Mesendoderm (in vitro differentiated cells): Measurements from ENCODE around the gene ZP2.

Experiments
- DNase-seq: peaks from one replicate; pipeline ENCODE4 v3.0.0; 2013
- H2AK5ac ChIP-seq: 2 replicates; pipeline ENCODE4 v1.6.1; 2013; ENCODE audit warnings: low read length, inconsistent platforms
- H2BK120ac ChIP-seq: 2 replicates; pipeline ENCODE4 v1.6.1; 2013; ENCODE audit warnings: low read depth, mild to moderate bottlenecking, low read length, moderate library complexity, mixed read lengths
- H2BK15ac ChIP-seq: replicated peaks from 2 replicates; pipeline ENCODE4 v1.6.1; 2013; ENCODE audit warnings: low read depth, mild to moderate bottlenecking, moderate library complexity
- H2BK5ac ChIP-seq: 2 replicates; pipeline ENCODE4 v1.6.1; 2013; ENCODE audit warnings: low read length, inconsistent platforms
- H3K18ac ChIP-seq: 2 replicates; pipeline ENCODE4 v1.6.1; 2013; ENCODE audit warnings: mild to moderate bottlenecking, low read length, mixed read lengths
- H3K23ac ChIP-seq: one replicate; pipeline ENCODE4 v1.6.1; 2013; ENCODE audit warnings: low read length
- H3K27ac ChIP-seq: 2 replicates; pipeline ENCODE4 v1.5.1; 2013; ENCODE audit warnings: low read depth, mild to moderate bottlenecking, inconsistent platforms, low read length, moderate library complexity
- H3K27me3 ChIP-seq: 2 replicates; pipeline ENCODE4 v1.6.1; 2013; ENCODE audit warnings: low read length, control low read depth, mild to moderate bottlenecking, inconsistent platforms; ENCODE audit not compliant: insufficient read depth, poor library complexity
- H3K36me3 ChIP-seq: 2 replicates; pipeline ENCODE4 v1.6.1; 2013; ENCODE audit warnings: low read length, inconsistent platforms; ENCODE audit not compliant: control insufficient read depth, insufficient read depth
- H3K4ac ChIP-seq: one replicate; pipeline ENCODE4 v1.6.1; 2013; ENCODE audit warnings: low read depth, mild to moderate bottlenecking, low read length, moderate library complexity
- H3K4me1 ChIP-seq: 2 replicates; pipeline ENCODE4 v1.6.1; 2013; ENCODE audit warnings: low read depth, low read length, inconsistent platforms; ENCODE audit not compliant: control insufficient read depth
- H3K4me2 ChIP-seq: 2 replicates; pipeline ENCODE4 v1.6.1; 2013; ENCODE audit warnings: low read length
- H3K4me3 ChIP-seq: 2 replicates; pipeline ENCODE4 v1.5.1; 2013; ENCODE audit warnings: mild to moderate bottlenecking, low read length
- H3K56ac ChIP-seq: one replicate; pipeline ENCODE4 v1.6.1; 2013; ENCODE audit warnings: low read length
- H3K79me1 ChIP-seq: 2 replicates; pipeline ENCODE4 v1.6.1; 2013; ENCODE audit warnings: low read length, inconsistent platforms
- H3K79me2 ChIP-seq: 2 replicates; pipeline ENCODE4 v1.6.1; 2013; ENCODE audit warnings: mild to moderate bottlenecking, low read length; ENCODE audit not compliant: control insufficient read depth, insufficient read depth
- H3K9ac ChIP-seq: 2 replicates; pipeline ENCODE4 v1.6.1; 2013; ENCODE audit warnings: low read length, inconsistent platforms
- H4K5ac ChIP-seq: one replicate; pipeline ENCODE4 v1.6.1; 2013; ENCODE audit warnings: low read length
- H4K8ac ChIP-seq: one replicate; pipeline ENCODE4 v1.6.1; 2013; ENCODE audit warnings: low read depth, mild to moderate bottlenecking, control low read depth, low read length, moderate library complexity
- WGBS: extraction: QIAGEN DNeasy Blood & Tissue Kit; methylation state at CpG from one replicate; pipeline ENCODE4 v1.1.7; 2013; ENCODE audit warnings: low lambda C conversion rate, missing lambda C conversion rate; ENCODE audit not compliant: insufficient coverage; ENCODE audit errors: extremely low coverage; 5-methylcytosine and 5-hydroxymethylcytosine counted together

Gene ZP2

DNA sequence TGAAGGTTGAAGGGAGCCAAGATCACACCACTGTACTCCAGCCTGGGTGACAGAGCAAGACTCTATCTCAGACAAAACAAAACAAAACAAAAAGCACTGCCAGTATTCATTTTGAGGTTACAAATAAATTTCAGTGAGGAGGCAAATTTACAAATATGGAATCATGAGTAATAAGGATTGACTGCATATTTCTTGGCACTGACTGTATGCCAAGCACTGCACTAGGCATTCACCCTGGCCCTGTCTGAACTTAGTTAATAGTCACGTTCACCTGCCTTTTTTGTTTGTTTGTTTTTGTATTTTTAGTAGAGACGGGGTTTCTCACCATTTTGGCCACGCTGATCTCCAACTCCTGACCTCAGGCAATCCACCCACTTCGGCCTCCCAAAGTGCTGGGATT is 47.8 kb downstream of the ZP2 start:
- no peak overlapping the region for H3K4me3 ChIP-seq
- no peak overlapping the region for H3K56ac ChIP-seq
- H2AK5ac ChIP-seq: no peak overlapping the region
- no peak overlapping the region for H4K8ac ChIP-seq
- H3K18ac ChIP-seq: no peak overlapping the region
- H3K4ac ChIP-seq: no peak overlapping the region
- no peak overlapping the region for H3K23ac ChIP-seq
- no peak overlapping the region for H3K9ac ChIP-seq
- no peak overlapping the region for H3K27ac ChIP-seq
- WGBS: no CpG with 5 or more reads among the region's 4 CpGs
- H3K79me2 ChIP-seq: no peaks in the 10 kb centered on the region
- H3K36me3 ChIP-seq: peaks cover 5% of the 10 kb centered on the region
- no peak for DNase-seq
- H4K5ac ChIP-seq: no peak overlapping the region
- no peak overlapping the region for H3K4me2 ChIP-seq
- no peak overlapping the region for H2BK15ac ChIP-seq
- H3K79me1 ChIP-seq: peaks cover 1% of the 10 kb centered on the region
- H2BK5ac ChIP-seq: no peak overlapping the region
- no peaks in the 10 kb centered on the region for H3K27me3 ChIP-seq
- H2BK120ac ChIP-seq: no peak overlapping the region
- no peaks in the 10 kb centered on the region for H3K4me1 ChIP-seq

DNA sequence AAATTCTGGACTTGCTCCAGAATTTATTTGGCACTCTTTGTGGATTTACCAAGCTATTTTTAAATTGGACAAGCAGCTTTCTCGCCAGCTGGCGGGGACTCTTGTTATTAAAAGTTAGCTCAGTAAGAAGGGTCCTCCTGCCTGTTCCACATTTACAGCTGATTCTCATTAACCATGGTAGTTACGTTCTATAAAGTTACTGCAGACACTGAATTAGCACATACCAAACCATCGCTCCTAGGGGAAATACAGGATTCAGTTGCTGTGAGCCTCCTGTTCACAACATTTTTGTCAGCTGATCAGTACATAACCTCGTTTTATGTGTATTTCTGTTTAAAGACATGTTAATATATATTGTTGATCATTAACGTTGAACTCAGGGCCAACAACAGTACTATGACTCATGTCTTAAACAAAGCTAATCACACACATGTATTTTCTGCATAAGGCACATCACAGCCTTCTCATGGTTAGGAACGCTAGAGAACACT is 48.7 kb downstream of the ZP2 start:
- Histone ChIP-seq H3K4me1 (no peaks in the 10 kb centered on the region), H3K79me1 (peaks cover 1% of the 10 kb centered on the region), H3K27ac (no peak overlapping the region), H2BK5ac (no peak overlapping the region), H4K5ac (no peak overlapping the region), H3K9ac (no peak overlapping the region), H2BK15ac (no peak overlapping the region), H3K4me3 (no peak overlapping the region), H4K8ac (no peak overlapping the region), H3K4ac (no peak overlapping the region), H3K23ac (no peak overlapping the region), H3K56ac (no peak overlapping the region), H2AK5ac (no peak overlapping the region), H3K36me3 (peaks cover 5% of the 10 kb centered on the region), H3K79me2 (no peaks in the 10 kb centered on the region), H2BK120ac (no peak overlapping the region), H3K4me2 (no peak overlapping the region), H3K27me3 (no peaks in the 10 kb centered on the region), H3K18ac (no peak overlapping the region)
- no peak for DNase-seq
- WGBS: no CpG with 5 or more reads among the region's 7 CpGs

DNA sequence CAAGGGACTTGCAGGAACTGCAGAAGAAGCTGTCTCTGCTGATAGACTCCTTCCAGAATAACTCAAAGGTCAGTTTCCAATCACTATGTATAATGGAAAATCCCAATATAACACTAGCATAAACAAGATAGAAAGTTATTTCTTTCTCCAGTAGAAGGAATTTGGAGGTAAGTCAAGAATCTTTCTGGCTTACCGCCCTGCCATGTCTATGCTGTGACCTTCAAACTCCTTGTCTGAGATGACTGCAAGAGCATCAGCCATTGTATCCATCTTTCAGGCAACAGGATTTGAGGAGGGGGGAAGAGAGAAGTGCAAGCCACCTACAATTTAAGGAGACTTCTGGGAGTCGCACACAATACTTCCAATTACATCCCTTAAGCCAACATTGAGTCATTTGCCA is 50.2 kb downstream of the ZP2 start:
- no peak overlapping the region for H3K23ac ChIP-seq
- H3K4ac ChIP-seq: no peak overlapping the region
- H3K4me3 ChIP-seq: no peak overlapping the region
- no peak overlapping the region for H4K5ac ChIP-seq
- WGBS: no CpG with 5 or more reads among the region's 2 CpGs
- H3K4me2 ChIP-seq: no peak overlapping the region
- H3K18ac ChIP-seq: no peak overlapping the region
- no peaks in the 10 kb centered on the region for H3K4me1 ChIP-seq
- H3K36me3 ChIP-seq: peaks cover 4% of the 10 kb centered on the region
- H2BK120ac ChIP-seq: no peak overlapping the region
- no peak for DNase-seq
- H2BK5ac ChIP-seq: no peak overlapping the region
- no peaks in the 10 kb centered on the region for H3K79me2 ChIP-seq
- H2BK15ac ChIP-seq: no peak overlapping the region
- H3K9ac ChIP-seq: no peak overlapping the region
- H3K56ac ChIP-seq: no peak overlapping the region
- H4K8ac ChIP-seq: no peak overlapping the region
- no peaks in the 10 kb centered on the region for H3K27me3 ChIP-seq
- H2AK5ac ChIP-seq: no peak overlapping the region
- H3K27ac ChIP-seq: no peak overlapping the region
- H3K79me1 ChIP-seq: peaks cover 1% of the 10 kb centered on the region

DNA sequence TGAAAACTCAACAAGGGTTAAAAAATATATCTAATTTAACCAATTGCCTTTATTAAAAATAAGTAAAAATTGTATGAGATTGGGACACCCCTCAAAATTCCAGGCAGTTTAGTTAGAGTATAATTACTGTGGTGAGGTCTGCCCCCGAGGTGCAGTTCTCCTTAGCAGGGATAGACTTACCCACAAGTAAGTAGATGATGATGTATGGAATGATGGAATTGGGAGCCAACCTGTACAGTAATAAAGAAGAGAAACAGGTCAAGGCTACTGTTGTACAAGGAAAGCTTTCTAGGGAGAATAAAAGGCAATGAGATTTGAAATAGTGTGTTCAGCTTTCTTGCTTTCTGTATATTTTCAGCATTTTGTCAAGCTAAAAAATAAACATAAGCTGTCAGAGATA is 51.1 kb downstream of the ZP2 start:
- H3K4me1 ChIP-seq: no peaks in the 10 kb centered on the region
- H3K18ac ChIP-seq: no peak overlapping the region
- H3K27ac ChIP-seq: no peak overlapping the region
- H3K79me2 ChIP-seq: no peaks in the 10 kb centered on the region
- peaks cover 1% of the 10 kb centered on the region for H3K79me1 ChIP-seq
- no peak overlapping the region for H3K9ac ChIP-seq
- no peaks in the 10 kb centered on the region for H3K27me3 ChIP-seq
- WGBS: no CpG with 5 or more reads among the region's 1 CpG
- H2BK5ac ChIP-seq: no peak overlapping the region
- no peak overlapping the region for H2BK15ac ChIP-seq
- H4K5ac ChIP-seq: no peak overlapping the region
- no peak overlapping the region for H4K8ac ChIP-seq
- no peak overlapping the region for H3K4me3 ChIP-seq
- no peak overlapping the region for H3K56ac ChIP-seq
- no peak overlapping the region for H2AK5ac ChIP-seq
- DNase-seq: no peak
- H3K4ac ChIP-seq: no peak overlapping the region
- H2BK120ac ChIP-seq: no peak overlapping the region
- H3K23ac ChIP-seq: no peak overlapping the region
- H3K36me3 ChIP-seq: peaks cover 3% of the 10 kb centered on the region
- no peak overlapping the region for H3K4me2 ChIP-seq

DNA sequence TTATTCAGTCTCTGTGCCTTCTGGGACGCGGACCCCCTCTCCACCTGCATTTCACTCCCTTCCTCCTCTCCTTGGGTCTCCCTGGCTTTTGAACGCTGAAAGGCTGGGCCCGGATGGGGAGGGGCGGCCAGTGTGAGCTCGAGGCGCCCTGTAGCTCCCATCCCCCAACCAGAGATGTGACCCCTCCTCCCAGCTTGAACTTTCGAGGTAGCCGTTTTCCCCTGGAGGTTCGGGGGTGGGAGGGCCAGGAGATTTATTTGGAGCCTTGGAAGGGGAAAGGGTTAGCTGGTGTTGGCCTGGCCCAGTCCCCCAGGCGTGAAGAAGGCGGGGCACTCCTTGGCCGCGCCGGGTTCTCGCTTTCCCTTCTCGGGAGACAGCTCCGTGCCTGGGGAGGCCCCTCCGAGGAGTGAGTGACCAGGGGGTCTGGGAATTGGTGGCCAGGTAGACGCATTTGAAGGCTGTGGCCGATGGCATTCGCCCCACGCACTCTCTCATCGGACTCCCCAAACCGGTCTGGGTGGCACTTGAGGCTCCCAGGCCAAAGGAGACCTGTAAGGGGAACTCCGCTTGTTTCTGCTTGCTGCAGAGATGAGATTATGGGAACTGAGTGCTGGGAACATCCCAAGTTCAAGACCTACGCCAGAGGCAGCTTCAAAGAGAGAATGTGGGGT is 52.0 kb downstream of the ZP2 start:
- no peak overlapping the region for H2AK5ac ChIP-seq
- no peak overlapping the region for H3K23ac ChIP-seq
- peaks cover 3% of the 10 kb centered on the region for H3K36me3 ChIP-seq
- no peaks in the 10 kb centered on the region for H3K27me3 ChIP-seq
- peaks cover 1% of the 10 kb centered on the region for H3K79me1 ChIP-seq
- no peak overlapping the region for H2BK15ac ChIP-seq
- peak overlapping the region; percentile 91 for H3K4me2 ChIP-seq
- H2BK120ac ChIP-seq: no peak overlapping the region
- H3K79me2 ChIP-seq: no peaks in the 10 kb centered on the region
- H3K4ac ChIP-seq: no peak overlapping the region
- no CpG with 5 or more reads among the region's 27 CpGs for WGBS
- no peaks in the 10 kb centered on the region for H3K4me1 ChIP-seq
- peak overlapping the region; percentile 74 for H3K4me3 ChIP-seq
- no peak overlapping the region for H3K27ac ChIP-seq
- H3K9ac ChIP-seq: peak overlapping the region; percentile 84
- peak overlapping the region; percentile 13 for H3K18ac ChIP-seq
- peak; percentile 68 for DNase-seq
- H3K56ac ChIP-seq: peak overlapping the region; percentile 91
- H4K8ac ChIP-seq: no peak overlapping the region
- peak overlapping the region; percentile 9 for H2BK5ac ChIP-seq
- no peak overlapping the region for H4K5ac ChIP-seq
